Rectal smooth muscle tissue (tissue), 1 donor: ENCODE measurements around the gene FAM89A.
"Not testable (repeated sequence)": the region's sequence is repeated elsewhere in the genome, so short reads cannot be mapped to it uniquely, and the experiment has no call there.

Source experiments
- H3K27ac ChIP-seq: one replicate; pipeline ENCODE4 v1.7.0; 2013; ENCODE audit warnings: low read depth, low read length, inconsistent platforms
- H3K27me3 ChIP-seq: one replicate; pipeline ENCODE4 v1.7.0; 2013; ENCODE audit warnings: low read length; ENCODE audit not compliant: control insufficient read depth, insufficient read depth
- H3K36me3 ChIP-seq: one replicate; pipeline ENCODE4 v1.7.0; 2013; ENCODE audit warnings: low read length; ENCODE audit not compliant: control insufficient read depth, insufficient read depth
- H3K4me1 ChIP-seq: one replicate; pipeline ENCODE4 v1.7.0; 2013; ENCODE audit warnings: low read length; ENCODE audit not compliant: control insufficient read depth, insufficient read depth
- H3K4me3 ChIP-seq: one replicate; pipeline ENCODE4 v1.7.0; 2013; ENCODE audit warnings: low read length
- H3K9ac ChIP-seq: one replicate; pipeline ENCODE4 v1.7.0; 2013; ENCODE audit warnings: low read length

FAM89A gene

GRCh38 chr1:231000201-231000600, 39.9 kb downstream of the FAM89A start:
- H3K4me1 ChIP-seq = no peaks in the 10 kb centered on the region
- H3K36me3 ChIP-seq = peaks cover 41% of the 10 kb centered on the region
- H3K4me3 ChIP-seq = no peak overlapping the region
- no peak overlapping the region for H3K27ac ChIP-seq
- H3K9ac ChIP-seq = no peak overlapping the region
- no peaks in the 10 kb centered on the region for H3K27me3 ChIP-seq

GRCh38 chr1:230994860-230995259, 45.2 kb downstream of the FAM89A start:
- Histone ChIP-seq H3K36me3 (peaks cover 40% of the 10 kb centered on the region), H3K4me1 (no peaks in the 10 kb centered on the region), H3K27me3 (no peaks in the 10 kb centered on the region), H3K27ac (no peak overlapping the region), H3K4me3 (no peak overlapping the region), H3K9ac (no peak overlapping the region)

- Histone ChIP-seq H3K4me3 (no peak overlapping the region), H3K9ac (no peak overlapping the region), H3K27me3 (no peaks in the 10 kb centered on the region), H3K27ac (no peak overlapping the region), H3K4me1 (no peaks in the 10 kb centered on the region), H3K36me3 (peaks cover 15% of the 10 kb centered on the region)
These were observed 47.8 kb downstream of the FAM89A start for GRCh38 chr1:230992100-230992774.

- Histone ChIP-seq H3K36me3 (peaks cover 8% of the 10 kb centered on the region), H3K27ac (no peak overlapping the region), H3K4me1 (no peaks in the 10 kb centered on the region), H3K4me3 (no peak overlapping the region), H3K27me3 (no peaks in the 10 kb centered on the region), H3K9ac (no peak overlapping the region)
These were observed 52.6 kb downstream of the FAM89A start for GRCh38 chr1:230987448-230987847.

GRCh38 chr1:230986976-230987375, 53.1 kb downstream of the FAM89A start:
- H3K27me3 ChIP-seq = no peaks in the 10 kb centered on the region
- no peak overlapping the region for H3K4me3 ChIP-seq
- H3K9ac ChIP-seq = no peak overlapping the region
- H3K36me3 ChIP-seq = peaks cover 7% of the 10 kb centered on the region
- no peak overlapping the region for H3K27ac ChIP-seq
- H3K4me1 ChIP-seq = no peaks in the 10 kb centered on the region

GRCh38 chr1:230985711-230986110, 54.3 kb downstream of the FAM89A start:
- no peaks in the 10 kb centered on the region for H3K36me3 ChIP-seq
- H3K27ac ChIP-seq = no peak overlapping the region
- no peak overlapping the region for H3K9ac ChIP-seq
- no peaks in the 10 kb centered on the region for H3K27me3 ChIP-seq
- H3K4me1 ChIP-seq = no peaks in the 10 kb centered on the region
- H3K4me3 ChIP-seq = no peak overlapping the region

- H3K27ac ChIP-seq, H3K9ac ChIP-seq, H3K27me3 ChIP-seq, H3K4me1 ChIP-seq, H3K4me3 ChIP-seq, H3K36me3 ChIP-seq: not testable (repeated sequence)
These were observed 55.2 kb downstream of the FAM89A start for GRCh38 chr1:230984622-230985515.

GRCh38 chr1:230983811-230984210, 56.2 kb downstream of the FAM89A start:
- peaks cover 6% of the 10 kb centered on the region for H3K4me1 ChIP-seq
- H3K27ac ChIP-seq = no peak overlapping the region
- H3K9ac ChIP-seq = no peak overlapping the region
- no peaks in the 10 kb centered on the region for H3K27me3 ChIP-seq
- no peak overlapping the region for H3K4me3 ChIP-seq
- H3K36me3 ChIP-seq = no peaks in the 10 kb centered on the region

- H3K27ac ChIP-seq = no peak overlapping the region
- H3K27me3 ChIP-seq = no peaks in the 10 kb centered on the region
- peaks cover 8% of the 10 kb centered on the region for H3K4me1 ChIP-seq
- no peak overlapping the region for H3K4me3 ChIP-seq
- no peaks in the 10 kb centered on the region for H3K36me3 ChIP-seq
- no peak overlapping the region for H3K9ac ChIP-seq
These were observed 57.4 kb downstream of the FAM89A start for GRCh38 chr1:230982696-230983095.

- Histone ChIP-seq H3K9ac (no peak overlapping the region), H3K4me1 (peaks cover 9% of the 10 kb centered on the region), H3K4me3 (peak overlapping the region; percentile 84), H3K27me3 (no peaks in the 10 kb centered on the region), H3K27ac (no peak overlapping the region), H3K36me3 (no peaks in the 10 kb centered on the region)
These were observed 60.1 kb downstream of the FAM89A start for GRCh38 chr1:230979952-230980351.

GRCh38 chr1:230979389-230979716, 60.7 kb downstream of the FAM89A start:
- peak overlapping the region; percentile 84 for H3K4me3 ChIP-seq
- no peaks in the 10 kb centered on the region for H3K36me3 ChIP-seq
- no peaks in the 10 kb centered on the region for H3K27me3 ChIP-seq
- H3K9ac ChIP-seq = no peak overlapping the region
- peaks cover 9% of the 10 kb centered on the region for H3K4me1 ChIP-seq
- peak overlapping the region; percentile 31 for H3K27ac ChIP-seq

GRCh38 chr1:230978491-230979388, 61.3 kb downstream of the FAM89A start, which contains the start of the genes ARV1 and TTC13:
Gene ARV1 (plus strand): TSS chr1:230979094. CDS start chr1:230979106, 12 bp downstream.
Gene TTC13 (minus strand): TSS chr1:230978861. CDS start chr1:230978830, 31 bp downstream.
- H3K27me3 ChIP-seq = no peaks in the 10 kb centered on the region
- peak within 1 kb of the TSS; percentile 45 for H3K9ac ChIP-seq
- peaks cover 9% of the 10 kb centered on the region for H3K4me1 ChIP-seq
- peak within 1 kb of the TSS; percentile 31 for H3K27ac ChIP-seq
- no peaks in the 10 kb centered on the region for H3K36me3 ChIP-seq
- H3K4me3 ChIP-seq = peak within 1 kb of the TSS; percentile 84
